GM12873 (cell line): Measurements from ENCODE around the gene THEMIS2.

Source experiments
- TF ChIP-seq, protein P1 (sequence below): IDR thresholded peaks from 2 replicates; pipeline ENCODE4 v1.5.1; 2012; ENCODE audit warnings: low read depth, mild to moderate bottlenecking, moderate library complexity, low read length, control low read depth; ENCODE audit not compliant: insufficient read depth; ENCODE audit errors: missing control alignments

The THEMIS2 gene

GRCh38 chr1:27872059-27872801 lies at the start of gene THEMIS2:
THEMIS2 (plus strand) TSS chr1:27872544; CDS start chr1:27872572, 28 bp downstream.
- TF ChIP-seq, protein P1, sequence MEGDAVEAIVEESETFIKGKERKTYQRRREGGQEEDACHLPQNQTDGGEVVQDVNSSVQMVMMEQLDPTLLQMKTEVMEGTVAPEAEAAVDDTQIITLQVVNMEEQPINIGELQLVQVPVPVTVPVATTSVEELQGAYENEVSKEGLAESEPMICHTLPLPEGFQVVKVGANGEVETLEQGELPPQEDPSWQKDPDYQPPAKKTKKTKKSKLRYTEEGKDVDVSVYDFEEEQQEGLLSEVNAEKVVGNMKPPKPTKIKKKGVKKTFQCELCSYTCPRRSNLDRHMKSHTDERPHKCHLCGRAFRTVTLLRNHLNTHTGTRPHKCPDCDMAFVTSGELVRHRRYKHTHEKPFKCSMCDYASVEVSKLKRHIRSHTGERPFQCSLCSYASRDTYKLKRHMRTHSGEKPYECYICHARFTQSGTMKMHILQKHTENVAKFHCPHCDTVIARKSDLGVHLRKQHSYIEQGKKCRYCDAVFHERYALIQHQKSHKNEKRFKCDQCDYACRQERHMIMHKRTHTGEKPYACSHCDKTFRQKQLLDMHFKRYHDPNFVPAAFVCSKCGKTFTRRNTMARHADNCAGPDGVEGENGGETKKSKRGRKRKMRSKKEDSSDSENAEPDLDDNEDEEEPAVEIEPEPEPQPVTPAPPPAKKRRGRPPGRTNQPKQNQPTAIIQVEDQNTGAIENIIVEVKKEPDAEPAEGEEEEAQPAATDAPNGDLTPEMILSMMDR, result no peak

DNA sequence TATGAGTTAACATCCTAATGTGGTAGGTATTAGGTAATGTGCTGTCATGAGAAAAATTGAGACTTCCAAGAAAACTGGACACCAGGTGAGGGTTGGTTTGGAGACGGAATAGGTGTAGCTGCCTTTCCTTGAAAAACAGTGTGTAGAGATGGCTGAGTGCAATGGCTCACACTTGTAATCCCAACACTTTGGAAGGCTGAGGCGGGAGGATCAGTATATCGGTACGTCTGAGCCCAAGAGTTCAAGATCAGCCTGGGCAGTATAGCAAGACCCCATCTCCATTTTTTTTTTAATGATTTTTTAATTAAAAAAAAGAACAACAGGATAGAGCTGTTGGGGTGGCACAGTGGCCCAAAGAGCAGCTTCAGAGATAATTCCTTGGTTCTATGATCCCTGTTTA lies 48.6 kb upstream of the THEMIS2 start:
- TF ChIP-seq, protein P1, result no peak

- TF ChIP-seq, protein P1, result no peak
These were observed 47.9 kb upstream of the THEMIS2 start for GRCh38 chr1:27824411-27824810.

GRCh38 chr1:27830621-27831440 lies 41.5 kb upstream of the THEMIS2 start, which contains the start of gene PPP1R8:
PPP1R8 (plus strand) TSS chr1:27830782; CDS start chr1:27830836, 54 bp downstream.
- TF ChIP-seq, protein P1, result no peak

DNA sequence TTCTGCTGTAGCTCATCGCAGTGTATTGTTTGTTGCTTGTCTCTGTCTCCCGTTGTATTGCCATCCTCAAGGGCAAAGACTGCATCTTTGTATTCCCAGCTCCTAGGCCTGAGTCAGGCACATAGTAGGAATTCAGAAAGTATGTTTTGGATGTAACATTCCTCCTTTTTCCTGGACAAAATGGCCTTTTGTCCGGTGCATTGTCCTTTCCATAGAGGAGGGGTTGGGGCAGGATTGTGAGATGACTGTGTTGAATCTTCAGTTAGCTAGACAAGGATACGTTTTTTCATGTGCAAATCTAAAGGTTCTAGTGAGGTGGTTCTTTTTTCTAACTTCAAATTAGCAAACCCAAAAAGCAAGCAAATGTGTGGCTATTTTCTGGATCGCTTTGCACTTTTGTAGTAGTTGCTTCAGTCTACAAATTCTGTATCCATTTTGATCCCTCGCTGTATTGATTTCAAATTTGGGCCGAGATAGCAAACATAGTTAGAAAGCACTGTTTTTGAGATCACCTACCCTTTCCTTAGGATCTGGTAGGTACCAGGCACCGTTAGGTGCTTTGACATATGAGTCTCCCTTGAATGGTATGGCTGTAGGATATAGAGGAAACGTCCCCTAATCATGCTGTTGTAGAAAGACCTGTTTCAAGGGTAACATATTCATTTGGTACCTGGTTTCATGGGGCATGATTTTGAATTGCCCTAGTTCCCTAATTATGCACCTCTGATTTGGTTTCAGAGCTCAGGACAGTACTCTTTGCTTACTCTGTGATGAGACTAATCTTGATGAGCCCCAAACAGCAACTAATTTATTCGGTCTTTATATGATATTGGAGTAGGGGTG lies 40.6 kb upstream of the THEMIS2 start:
- TF ChIP-seq, protein P1, result no peak

DNA sequence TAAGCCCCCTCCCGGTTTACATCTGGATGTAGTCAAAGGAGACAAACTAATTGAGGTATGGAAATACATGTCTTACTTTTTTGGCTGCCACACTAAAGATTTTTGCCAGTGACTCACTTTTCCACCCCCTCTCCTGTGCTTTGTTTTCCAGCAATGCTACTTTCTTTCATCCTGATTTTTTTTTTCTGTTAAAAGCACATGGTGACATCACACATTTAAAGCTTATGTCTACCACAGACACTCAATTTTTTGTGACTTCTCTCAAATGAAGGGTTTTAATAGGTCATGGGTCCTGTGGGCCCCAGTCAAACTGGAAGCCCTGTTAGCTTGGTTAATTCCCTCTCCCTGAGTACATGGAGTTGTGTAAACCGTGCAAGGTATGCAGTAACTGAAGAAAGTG lies 39.6 kb upstream of the THEMIS2 start:
- TF ChIP-seq, protein P1, result no peak

GRCh38 chr1:27833470-27833869 lies 38.9 kb upstream of the THEMIS2 start:
- TF ChIP-seq, protein P1, result no peak
